B cell (primary cell): Measurements from ENCODE around the gene PLEKHG2.

Experiments
- EZH2 ChIP-seq: IDR thresholded peaks from 2 replicates; pipeline ENCODE4 v1.6.1; 2012; ENCODE audit warnings: borderline replicate concordance, low read depth, mild to moderate bottlenecking, moderate library complexity, low read length; ENCODE audit not compliant: insufficient read depth, poor library complexity, severe bottlenecking
- TF ChIP-seq, protein P1 (sequence below): fragments of 200-600 bp; IDR thresholded peaks from one replicate; pipeline ENCODE4 v1.8.0; 2022; ENCODE audit warnings: antibody characterized with exemption, mild to moderate bottlenecking

DNA sequence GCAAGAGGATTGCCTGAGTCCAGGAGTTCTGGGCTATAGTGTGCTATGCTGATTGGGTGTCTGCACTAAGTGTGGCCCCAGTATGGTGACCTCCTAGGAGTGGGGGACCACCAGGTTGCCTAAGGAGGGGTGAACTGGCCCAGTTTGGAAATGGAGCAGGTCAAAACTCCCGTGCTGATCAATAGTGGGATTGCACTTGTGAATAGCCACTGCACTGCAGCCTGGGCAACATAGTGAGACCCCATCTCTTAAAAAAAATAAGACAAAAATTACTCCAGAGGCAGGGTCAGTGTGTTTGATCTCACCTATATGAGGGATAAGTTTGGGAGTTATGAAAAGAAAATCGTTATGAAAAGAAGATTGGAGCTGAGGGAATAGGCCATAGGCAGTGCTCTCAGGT lies 43.3 kb upstream of the PLEKHG2 start:
- TF ChIP-seq, protein P1, sequence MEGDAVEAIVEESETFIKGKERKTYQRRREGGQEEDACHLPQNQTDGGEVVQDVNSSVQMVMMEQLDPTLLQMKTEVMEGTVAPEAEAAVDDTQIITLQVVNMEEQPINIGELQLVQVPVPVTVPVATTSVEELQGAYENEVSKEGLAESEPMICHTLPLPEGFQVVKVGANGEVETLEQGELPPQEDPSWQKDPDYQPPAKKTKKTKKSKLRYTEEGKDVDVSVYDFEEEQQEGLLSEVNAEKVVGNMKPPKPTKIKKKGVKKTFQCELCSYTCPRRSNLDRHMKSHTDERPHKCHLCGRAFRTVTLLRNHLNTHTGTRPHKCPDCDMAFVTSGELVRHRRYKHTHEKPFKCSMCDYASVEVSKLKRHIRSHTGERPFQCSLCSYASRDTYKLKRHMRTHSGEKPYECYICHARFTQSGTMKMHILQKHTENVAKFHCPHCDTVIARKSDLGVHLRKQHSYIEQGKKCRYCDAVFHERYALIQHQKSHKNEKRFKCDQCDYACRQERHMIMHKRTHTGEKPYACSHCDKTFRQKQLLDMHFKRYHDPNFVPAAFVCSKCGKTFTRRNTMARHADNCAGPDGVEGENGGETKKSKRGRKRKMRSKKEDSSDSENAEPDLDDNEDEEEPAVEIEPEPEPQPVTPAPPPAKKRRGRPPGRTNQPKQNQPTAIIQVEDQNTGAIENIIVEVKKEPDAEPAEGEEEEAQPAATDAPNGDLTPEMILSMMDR: no peak
- no peak for TF ChIP-seq EZH2
